GM12891 (cell line): ENCODE measurements around the gene ASB6.

Source experiments
- POLR2A ChIP-seq: IDR thresholded peaks from 2 replicates; pipeline ENCODE4 v1.6.1; 2011; ENCODE audit warnings: low read depth, low read length, control low read depth
- SPI1 ChIP-seq: IDR thresholded peaks from 2 replicates; pipeline ENCODE4 v1.6.1; 2011; ENCODE audit warnings: low read depth, low read length, control low read depth

GRCh38 chr9:129609486-129610212 is 32.3 kb downstream of the ASB6 start:
- no peak for TF ChIP-seq SPI1
- no peak for TF ChIP-seq POLR2A
